Thyroid gland (tissue), 4 donors: ENCODE measurements around the gene USP48. TPM values are rescaled to one million over a fixed set of nuclear protein-coding genes. Genes with fewer than 3 reads are reported as not detected.
"Not testable (repeated sequence)": the region's sequence is repeated elsewhere in the genome, so short reads cannot be mapped to it uniquely, and the experiment has no call there.

Experiments used
- DNase-seq, 2 donors: peaks; one replicate each; pipeline ENCODE4 v3.0.0-alpha.2; 2019
- H3K27ac ChIP-seq, 3 donors: fragments of 200-600 bp; sonication (generic); 1 replicate in 2 of 3; 2 replicates in 1 of 3; pipeline ENCODE4 v1.5.1; 2016 to 2019; ENCODE audit warnings: mild to moderate bottlenecking in 1 of 3, moderate library complexity in 1 of 3
- H3K27me3 ChIP-seq: fragments of 200-600 bp; sonication (generic); one replicate; pipeline ENCODE4 v1.5.1; 2019
- H3K36me3 ChIP-seq, 2 donors: fragments of 200-600 bp; sonication (generic); one replicate each; pipeline ENCODE4 v1.5.1; 2016 to 2019
- H3K4me1 ChIP-seq, 2 donors: fragments of 200-600 bp; sonication (generic); one replicate each; pipeline ENCODE4 v1.5.1; 2017 to 2019
- H3K4me3 ChIP-seq, 3 donors: fragments of 200-600 bp; sonication (generic); replicated peaks in 1 of 3; 1 replicate in 2 of 3; 2 replicates in 1 of 3; pipeline ENCODE4 v1.5.1; 2016; ENCODE audit warnings: mild to moderate bottlenecking in 1 of 3
- H3K9me3 ChIP-seq: fragments of 200-600 bp; sonication (generic); one replicate; pipeline ENCODE4 v1.5.1; 2017
- POLR2A ChIP-seq, 2 donors: fragments of 450-650 bp; IDR thresholded peaks; one replicate each; pipeline ENCODE4 v1.6.1; 2017; ENCODE audit warnings: antibody characterized with exemption in 2 of 2, mild to moderate bottlenecking in 2 of 2, moderate library complexity in 1 of 2
- WGBS, 2 donors: methylation state at CpG; one replicate each; pipeline ENCODE4 v1.1.5; 2017; 5-methylcytosine and 5-hydroxymethylcytosine counted together
- intact Hi-C: fragments of 100-400 bp; cut with DNase I; formaldehyde crosslinking; loops from one replicate; pipeline ENCODE4 v1.15.1; 2023
- total RNA-seq, 4 donors: library from RNA; depleted of rRNA; stranded (reverse); fragments of >200 nt; gene quantifications; one replicate each; pipeline ENCODE4 v1.2.3, GENCODE V29; 2016
- TF ChIP-seq, protein P1 (sequence below), 6 experiments: fragments of 200-600 bp in 3 of 6; fragments of 450-650 bp in 3 of 6; sonication (generic) in 3 of 6; IDR thresholded peaks; one replicate each; pipeline ENCODE4 v1.5.1; 2016 to 2019; ENCODE audit warnings: antibody characterized with exemption in 6 of 6, mild to moderate bottlenecking in 2 of 6, inconsistent platforms in 1 of 6, moderate library complexity in 1 of 6

The USP48 gene
- total RNA-seq, 4 donors from 2014 or later, result 77.4 to 113 (median 88.5) TPM

DNA sequence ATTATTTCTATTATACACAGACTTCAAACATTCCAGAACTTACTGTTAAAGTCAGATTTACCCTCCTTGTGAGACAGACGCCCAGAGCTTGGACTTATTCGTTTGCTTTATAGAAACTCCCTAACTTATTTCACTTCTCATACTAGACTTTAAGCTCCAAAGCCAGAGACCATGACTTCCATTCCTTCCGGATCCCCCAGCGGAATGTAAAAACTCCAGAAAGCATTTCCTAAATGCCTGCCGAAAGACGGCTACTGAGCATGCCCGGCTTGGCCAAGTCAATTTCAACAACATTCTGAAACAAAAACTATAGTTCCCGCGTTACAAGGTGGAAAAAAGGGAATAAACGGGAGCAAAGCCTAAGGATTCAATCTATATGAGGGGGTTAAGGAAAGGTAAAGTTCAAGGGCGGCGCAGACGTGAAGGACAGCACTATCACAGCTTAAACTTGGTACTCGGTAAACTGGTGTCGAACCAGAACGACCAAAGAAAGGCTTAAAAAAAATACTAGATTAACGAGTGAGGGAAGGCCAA, 1.1 kb downstream of the USP48 start:
- H3K4me3 ChIP-seq, result peak overlapping the region; percentile 53 to 97 (median 55)
- peak; percentile 40 to 45 for DNase-seq
- no peaks in the 10 kb centered on the region for H3K9me3 ChIP-seq
- 0 to 1% methylated on average over 17 of the region's 17 CpGs for WGBS, 2 donors
- intact Hi-C loops, result loop anchor here (10.0 kb wide), 1 partner anchor 117 kb away; the partner anchor contains the start of gene RAP1GAP
- TF ChIP-seq, protein P1, sequence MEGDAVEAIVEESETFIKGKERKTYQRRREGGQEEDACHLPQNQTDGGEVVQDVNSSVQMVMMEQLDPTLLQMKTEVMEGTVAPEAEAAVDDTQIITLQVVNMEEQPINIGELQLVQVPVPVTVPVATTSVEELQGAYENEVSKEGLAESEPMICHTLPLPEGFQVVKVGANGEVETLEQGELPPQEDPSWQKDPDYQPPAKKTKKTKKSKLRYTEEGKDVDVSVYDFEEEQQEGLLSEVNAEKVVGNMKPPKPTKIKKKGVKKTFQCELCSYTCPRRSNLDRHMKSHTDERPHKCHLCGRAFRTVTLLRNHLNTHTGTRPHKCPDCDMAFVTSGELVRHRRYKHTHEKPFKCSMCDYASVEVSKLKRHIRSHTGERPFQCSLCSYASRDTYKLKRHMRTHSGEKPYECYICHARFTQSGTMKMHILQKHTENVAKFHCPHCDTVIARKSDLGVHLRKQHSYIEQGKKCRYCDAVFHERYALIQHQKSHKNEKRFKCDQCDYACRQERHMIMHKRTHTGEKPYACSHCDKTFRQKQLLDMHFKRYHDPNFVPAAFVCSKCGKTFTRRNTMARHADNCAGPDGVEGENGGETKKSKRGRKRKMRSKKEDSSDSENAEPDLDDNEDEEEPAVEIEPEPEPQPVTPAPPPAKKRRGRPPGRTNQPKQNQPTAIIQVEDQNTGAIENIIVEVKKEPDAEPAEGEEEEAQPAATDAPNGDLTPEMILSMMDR (IDR thresholded peaks at IDR 0.05), result no peak
- TF ChIP-seq POLR2A (IDR thresholded peaks at IDR 0.05), result no peak
- H3K27me3 ChIP-seq, result no peaks in the 10 kb centered on the region
- no peaks in the 10 kb centered on the region for H3K36me3 ChIP-seq
- H3K27ac ChIP-seq, result peak overlapping the region; percentile 99 to 100 (median 100)
- H3K4me1 ChIP-seq, result peaks cover 0 to 18% of the 10 kb centered on the region in 2 donors

DNA sequence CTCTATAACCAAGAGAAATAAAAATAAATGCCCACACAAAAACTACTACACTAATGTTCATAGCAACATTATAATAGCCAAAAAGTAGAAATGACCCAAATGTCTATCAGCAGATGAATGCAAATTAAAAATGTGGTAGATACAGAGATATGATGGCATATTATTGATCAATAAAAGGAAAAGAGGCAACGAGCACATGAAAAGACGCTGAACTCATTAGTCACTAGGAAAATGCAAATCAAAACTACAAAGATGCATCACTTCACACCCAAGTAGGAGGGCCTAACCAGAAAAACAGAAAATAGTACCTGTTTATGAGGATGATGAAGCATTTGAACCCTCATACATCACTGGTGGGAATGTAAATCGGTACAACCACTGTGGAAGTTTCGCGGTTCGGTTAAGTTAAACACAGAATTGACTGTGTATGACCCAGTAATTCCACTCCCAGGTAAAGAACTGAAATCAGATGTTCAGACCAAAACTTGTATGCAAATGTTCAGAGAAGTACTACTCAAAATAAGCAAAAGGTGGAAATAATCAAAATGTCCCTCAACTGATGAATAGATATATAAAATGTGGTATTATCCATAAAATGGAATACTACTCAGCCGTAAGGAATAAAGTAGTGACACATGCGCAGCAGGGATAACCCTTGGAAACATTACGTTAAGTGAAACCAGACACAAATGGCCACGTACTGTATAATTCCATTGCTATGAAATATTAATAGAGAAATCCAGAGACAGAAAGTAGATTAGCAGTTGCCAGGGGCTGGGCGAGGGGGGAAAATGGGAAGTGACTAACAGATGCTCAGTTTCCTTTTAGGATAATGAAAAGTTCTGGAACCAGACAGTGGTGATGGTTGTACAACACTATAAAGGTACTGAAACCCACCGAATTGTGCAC, 3.1 kb downstream of the USP48 start:
- Histone ChIP-seq H3K27ac (no peak overlapping the region), H3K4me3 (no peak overlapping the region), H3K9me3 (no peaks in the 10 kb centered on the region), H3K36me3 (no peaks in the 10 kb centered on the region), H3K4me1 (peaks cover 0 to 18% of the 10 kb centered on the region in 2 donors), H3K27me3 (no peaks in the 10 kb centered on the region)
- no peak for DNase-seq
- intact Hi-C loops, result loop anchor here (10.0 kb wide), 1 partner anchor 115 kb away; the partner anchor contains the start of gene RAP1GAP
- TF ChIP-seq, protein P1 (IDR thresholded peaks at IDR 0.05), result no peak
- no peak for TF ChIP-seq POLR2A (IDR thresholded peaks at IDR 0.05)
- 83 to 90% methylated on average over 12 of the region's 12 CpGs for WGBS, 2 donors

DNA sequence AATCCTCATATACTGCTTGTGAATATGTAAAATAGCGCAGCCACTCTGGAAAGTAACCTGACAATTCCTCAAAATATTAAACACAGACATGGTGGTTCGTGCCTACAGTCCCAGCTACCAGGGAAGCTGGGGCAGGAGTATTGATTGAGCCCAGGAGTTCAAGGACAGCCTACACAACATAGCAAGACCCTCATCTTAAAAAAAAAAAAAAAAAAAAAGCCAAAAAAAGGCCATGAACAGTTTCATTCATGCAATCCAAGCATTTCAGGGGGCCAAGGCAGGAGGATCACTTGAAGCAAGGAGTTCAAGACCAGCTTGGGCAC, 4.6 kb downstream of the USP48 start:
- Histone ChIP-seq H3K36me3 (no peaks in the 10 kb centered on the region), H3K9me3 (no peaks in the 10 kb centered on the region), H3K27me3 (no peaks in the 10 kb centered on the region), H3K27ac (no peak overlapping the region), H3K4me1 (peaks cover 0 to 13% of the 10 kb centered on the region in 2 donors), H3K4me3 (no peak overlapping the region)
- intact Hi-C loops, result no loop called here
- TF ChIP-seq POLR2A (IDR thresholded peaks at IDR 0.05), result no peak
- DNase-seq, result no peak
- WGBS, 2 donors, result 87 to 96% methylated on average over 2 of the region's 2 CpGs

DNA sequence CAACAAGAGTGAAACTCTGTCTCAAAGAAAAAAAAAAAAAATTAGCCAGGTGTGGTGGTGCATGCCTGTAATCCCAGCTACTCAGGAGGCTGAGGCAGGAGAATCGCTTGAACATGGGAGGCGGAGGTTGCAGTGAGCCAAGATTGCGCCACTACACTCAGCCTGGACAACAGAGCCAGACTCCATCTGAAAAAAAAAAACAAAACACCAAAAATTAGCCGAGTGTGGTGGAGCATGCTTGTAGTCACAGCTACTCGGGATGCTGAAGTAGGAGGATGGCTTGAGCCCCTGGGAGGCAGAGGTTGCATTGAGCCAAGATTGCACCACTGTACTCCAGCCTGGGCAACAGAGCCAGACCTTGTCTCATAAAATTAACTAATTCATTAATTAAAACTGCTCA, 6.0 kb downstream of the USP48 start:
- H3K4me3 ChIP-seq, H3K27ac ChIP-seq, H3K36me3 ChIP-seq, H3K27me3 ChIP-seq, intact Hi-C loops, H3K9me3 ChIP-seq, DNase-seq: not testable (repeated sequence)
- WGBS, 2 donors, result 71 to 75% methylated on average over 5 of the region's 5 CpGs
- H3K4me1 ChIP-seq, result peaks cover 0 to 13% of the 10 kb centered on the region in 2 donors

DNA sequence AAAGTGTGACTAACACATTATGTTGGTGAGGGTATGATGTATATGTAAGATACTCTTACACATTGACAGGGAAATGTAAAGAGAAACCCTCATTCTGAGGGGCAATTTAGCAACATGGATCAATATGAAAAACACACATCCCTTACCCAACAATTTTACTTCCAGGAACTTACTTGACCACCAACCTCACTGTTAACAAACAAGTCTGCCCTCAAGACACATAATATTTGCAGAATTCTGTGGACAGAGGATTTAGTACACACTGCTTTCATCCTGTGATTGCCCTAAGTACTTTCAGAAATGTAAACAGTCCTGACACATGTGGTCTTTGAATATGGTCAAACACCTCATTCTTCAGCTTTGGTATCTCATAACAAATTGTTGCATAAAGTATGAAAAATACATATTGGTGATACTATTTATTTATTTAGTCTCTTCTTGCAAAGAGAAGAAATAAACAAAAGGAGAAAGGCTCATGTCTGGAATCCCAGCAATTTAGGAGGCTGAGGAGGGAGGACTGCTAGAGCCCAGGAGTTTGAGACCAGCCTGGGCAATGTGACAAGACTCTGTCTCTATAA, 6.9 kb downstream of the USP48 start:
- H3K4me1 ChIP-seq, result peaks cover 0 to 6% of the 10 kb centered on the region in 2 donors
- H3K27me3 ChIP-seq, result no peaks in the 10 kb centered on the region
- no peak for DNase-seq
- no peak overlapping the region for H3K4me3 ChIP-seq
- intact Hi-C loops, result no loop called here
- TF ChIP-seq, protein P1 (IDR thresholded peaks at IDR 0.05), result no peak
- no peak for TF ChIP-seq POLR2A (IDR thresholded peaks at IDR 0.05)
- no peaks in the 10 kb centered on the region for H3K36me3 ChIP-seq
- H3K27ac ChIP-seq, result no peak overlapping the region
- H3K9me3 ChIP-seq, result no peaks in the 10 kb centered on the region

GRCh38 chr1:21775550-21775914, 7.4 kb downstream of the USP48 start:
- no peak overlapping the region for H3K27ac ChIP-seq

More at GRCh38 chr1:21775550-21775914, 7.4 kb downstream of the USP48 start:
- H3K27me3 ChIP-seq, result no peaks in the 10 kb centered on the region
- 72 to 74% methylated on average over 2 of the region's 2 CpGs for WGBS, 2 donors
- peaks cover 0 to 2% of the 10 kb centered on the region in 2 donors for H3K4me1 ChIP-seq
- H3K36me3 ChIP-seq, result no peaks in the 10 kb centered on the region
- intact Hi-C loops, result no loop called here
- no peak overlapping the region for H3K4me3 ChIP-seq
- no peak for DNase-seq
- H3K9me3 ChIP-seq, result no peaks in the 10 kb centered on the region
- TF ChIP-seq, protein P1 (IDR thresholded peaks at IDR 0.05), result no peak
- TF ChIP-seq POLR2A (IDR thresholded peaks at IDR 0.05), result no peak
